NCI-H1417 treated with DMSO at 0.1 percent for 48 hours (cell line): ENCODE measurements around the gene DPT.
"Not testable (repeated sequence)": the region's sequence is repeated elsewhere in the genome, so short reads cannot be mapped to it uniquely, and the experiment has no call there.

Experiments used
- DNase-seq: peaks from one replicate; lab custom pipeline; 2025; lab: John Stamatoyannopoulos, UW

DPT gene

GRCh38 chr1:168728473-168729404 lies at the start of gene DPT:
Gene DPT, minus strand, starts transcription at chr1:168729206. Its CDS starts 32 bp downstream, at chr1:168729174.
- no peak for DNase-seq

GRCh38 chr1:168775366-168775765 lies 46.4 kb upstream of the DPT start:
- DNase-seq, result no peak

GRCh38 chr1:168774241-168774640 lies 45.2 kb upstream of the DPT start:
- no peak for DNase-seq

- DNase-seq, result no peak
These were observed 43.5 kb upstream of the DPT start for GRCh38 chr1:168772428-168773060.

GRCh38 chr1:168771104-168771630 lies 42.2 kb upstream of the DPT start:
- DNase-seq, result no peak

GRCh38 chr1:168769893-168770292 lies 40.9 kb upstream of the DPT start:
- DNase-seq, result not testable (repeated sequence)

- no peak for DNase-seq
These were observed 39.0 kb upstream of the DPT start for GRCh38 chr1:168767894-168768584.

- no peak for DNase-seq
These were observed 37.6 kb upstream of the DPT start for GRCh38 chr1:168766568-168766967.

- DNase-seq, result no peak
These were observed 34.0 kb upstream of the DPT start for GRCh38 chr1:168763031-168763430.

GRCh38 chr1:168762473-168762872 lies 33.5 kb upstream of the DPT start:
- no peak for DNase-seq

- DNase-seq, result no peak
These were observed 31.8 kb upstream of the DPT start for GRCh38 chr1:168760781-168761180.

- no peak for DNase-seq
These were observed 31.2 kb upstream of the DPT start for GRCh38 chr1:168760241-168760640.

- no peak for DNase-seq
These were observed 30.1 kb upstream of the DPT start for GRCh38 chr1:168759077-168759476.

- DNase-seq, result no peak
These were observed 29.5 kb upstream of the DPT start for GRCh38 chr1:168758503-168758902.

- DNase-seq, result no peak
These were observed 26.9 kb upstream of the DPT start for GRCh38 chr1:168755800-168756418.

GRCh38 chr1:168752171-168752832 lies 23.3 kb upstream of the DPT start:
- no peak for DNase-seq

- no peak for DNase-seq
These were observed 22.2 kb upstream of the DPT start for GRCh38 chr1:168751195-168751650.

GRCh38 chr1:168742994-168743650 lies 14.1 kb upstream of the DPT start:
- DNase-seq, result no peak

- DNase-seq, result no peak
These were observed 13.4 kb upstream of the DPT start for GRCh38 chr1:168742386-168742785.

- DNase-seq, result no peak
These were observed 10.9 kb upstream of the DPT start for GRCh38 chr1:168739908-168740307.

- DNase-seq, result no peak
These were observed 7.5 kb upstream of the DPT start for GRCh38 chr1:168736520-168736919.
